Sciatic nerve (tissue), 2 donors: Measurements from ENCODE around the gene EGF. TPM values are rescaled to one million over a fixed set of nuclear protein-coding genes. Genes with fewer than 3 reads are reported as not detected.

ENCODE experiments used
- ATAC-seq: fragments of 200-7000 bp; cut with Tn5 transposase; one replicate; pipeline ENCODE4 v1.9.1; 2020; ENCODE audit warnings: mild to moderate bottlenecking, moderate library complexity
- DNase-seq: peaks from one replicate; pipeline ENCODE4 v3.0.0-alpha.2; 2020; ENCODE audit warnings: low spot score
- intact Hi-C: fragments of 100-400 bp; cut with DNase I; formaldehyde crosslinking; loops from one replicate; pipeline ENCODE4 v1.14.2; 2022
- total RNA-seq: library from RNA; stranded (reverse); fragmentation: NEBNext Ultra II Directional; extraction: Animal tissue kit (Norgen Biotek cat#: 25700); gene quantifications from one replicate; pipeline ENCODE4 v1.2.1, GENCODE V29; 2021
- donor health status: DM: no; HTN: no; CAD: no.
- donor health status: DM: no; HTN: no; CAD: no.

Gene EGF
- total RNA-seq, 1 donor from 2014 or later, result 0.85 TPM

DNA sequence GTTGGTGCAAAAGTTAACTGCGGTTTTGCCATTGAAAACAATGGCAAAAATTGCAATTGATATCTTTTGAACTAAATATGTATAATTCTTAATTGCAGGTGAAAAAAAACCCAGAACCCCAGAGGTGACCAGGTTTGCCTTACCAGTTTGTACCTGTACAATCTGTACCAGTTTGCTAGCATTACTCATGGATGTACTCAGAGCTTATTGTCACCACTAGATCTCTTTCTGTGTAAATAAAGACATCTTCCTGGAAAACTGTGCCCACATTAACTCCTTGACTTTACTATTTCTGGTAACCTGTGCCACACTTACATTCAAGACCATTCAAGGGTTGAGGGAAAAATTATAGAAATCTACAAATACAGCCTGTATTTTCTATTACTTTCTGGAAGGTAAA lies 146.0 kb downstream of the EGF start:
- intact Hi-C loops, result no loop called here
- DNase-seq, result no peak
- no peak for ATAC-seq

DNA sequence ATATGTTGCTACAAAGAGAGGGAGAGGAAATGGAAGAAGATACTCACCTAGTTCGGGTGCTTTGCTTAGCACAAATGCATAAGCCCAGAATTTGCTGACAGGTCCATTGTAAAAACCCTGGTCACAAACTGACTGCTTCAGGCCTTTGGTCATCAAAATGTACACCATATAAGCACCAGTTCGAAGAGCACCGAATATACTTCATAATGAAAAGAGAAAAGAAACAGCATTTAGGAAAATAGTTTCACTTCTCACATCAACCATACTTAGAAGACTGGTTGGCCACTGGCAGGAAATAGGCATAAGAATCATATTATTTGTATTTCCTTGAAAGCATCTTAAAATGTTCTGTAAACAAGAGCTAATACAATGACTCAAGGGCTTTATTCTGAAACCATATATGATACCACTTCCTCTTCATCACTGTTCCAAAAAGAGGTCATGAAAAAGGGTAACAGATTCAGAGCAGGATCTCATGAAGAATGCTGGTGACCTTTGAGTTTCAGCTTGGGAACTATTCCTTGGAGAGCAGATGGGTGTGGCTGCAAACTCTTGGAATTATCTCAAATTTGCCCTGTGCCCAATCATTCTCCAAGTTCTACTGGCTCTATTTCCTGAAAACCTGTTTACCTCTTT lies 147.0 kb downstream of the EGF start:
- intact Hi-C loops, result no loop called here

DNA sequence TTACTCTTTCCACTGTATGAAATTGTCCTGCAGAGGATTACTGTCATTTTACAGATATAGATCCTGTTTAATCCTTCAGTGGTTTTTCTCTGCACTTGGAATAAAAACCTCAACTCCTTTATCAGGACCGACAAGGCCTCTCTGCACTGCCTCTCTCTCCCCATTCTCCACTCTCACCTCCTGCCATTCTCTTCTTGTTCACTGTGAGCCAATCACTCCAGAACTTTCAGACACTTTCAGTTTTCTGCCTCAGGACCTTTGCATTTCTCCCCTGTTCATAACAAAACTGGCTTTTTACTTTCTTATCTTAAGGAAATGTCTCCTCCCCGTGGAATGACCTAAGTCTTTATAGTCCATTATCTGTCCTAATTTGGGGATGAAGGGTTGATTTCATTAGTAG lies 148.4 kb downstream of the EGF start:
- no peak for DNase-seq
- intact Hi-C loops, result no loop called here
- no peak for ATAC-seq

More for the DNA sequence above, 147.0 kb downstream of the EGF start:
- DNase-seq (no peak), ATAC-seq (no peak)

Other genes with a start within 250 kb of the EGF start
- 15.3 TPM for gene CASP6, start 209.4 kb upstream of the EGF start, total RNA-seq
- gene PLA2G12A, start 182.8 kb upstream of the EGF start, total RNA-seq, result 26.4 TPM
- gene CFI, start 110.9 kb upstream of the EGF start, total RNA-seq, result 50.8 TPM
- 15.4 TPM for gene GAR1, start 97.1 kb upstream of the EGF start, total RNA-seq
- 0.62 TPM for gene RRH, start 84.9 kb upstream of the EGF start, total RNA-seq
- 0.31 TPM for gene LRIT3, start 64.8 kb upstream of the EGF start, total RNA-seq